Measurements from ENCODE around the gene SLC25A11.

GRCh38 chr17:4942760-4943508, 3.1 kb upstream of the SLC25A11 start:
- TF ChIP-seq ZBTB33 (IDR thresholded peaks at IDR 0.05; ENCODE audit: borderline replicate concordance, low read depth) (no peak), CTCF (IDR thresholded peaks at IDR 0.05) (no peak), ELF1 (IDR thresholded peaks at IDR 0.05) (no peak), EP300 (IDR thresholded peaks at IDR 0.05; ENCODE audit: borderline replicate concordance in 1 of 2, low read depth in 1 of 2, low read length in 1 of 2) (no peak), TAF1 (IDR thresholded peaks at IDR 0.05; ENCODE audit: borderline replicate concordance, low read depth, low read length) (no peak)
